ENCODE data around the gene CD99. TPM values are rescaled to one million over a fixed set of nuclear protein-coding genes. Genes with fewer than 3 reads are reported as not detected.

The CD99 gene
- total and polyA plus RNA-seq, 4 donors, result 49.9 to 165 (median 102) TPM

- WGBS, result 80% methylated on average over 9 of the region's 9 CpGs
- TF ChIP-seq TAF1 (conservative IDR thresholded peaks at IDR 0.05) (no peak), FOXA1 (IDR thresholded peaks at IDR 0.05) (no peak), JUND (IDR thresholded peaks at IDR 0.05) (no peak), HNF4A (conservative IDR thresholded peaks at IDR 0.05) (no peak), GABPA (IDR thresholded peaks at IDR 0.05 in 1 of 2, conservative IDR thresholded peaks at IDR 0.05 in 1 of 2) (no peak), EGR1 (IDR thresholded peaks at IDR 0.05; ENCODE audit: low read depth in 2 of 2) (no peak), SP1 (IDR thresholded peaks at IDR 0.05) (no peak)
- TF ChIP-seq, protein P1, sequence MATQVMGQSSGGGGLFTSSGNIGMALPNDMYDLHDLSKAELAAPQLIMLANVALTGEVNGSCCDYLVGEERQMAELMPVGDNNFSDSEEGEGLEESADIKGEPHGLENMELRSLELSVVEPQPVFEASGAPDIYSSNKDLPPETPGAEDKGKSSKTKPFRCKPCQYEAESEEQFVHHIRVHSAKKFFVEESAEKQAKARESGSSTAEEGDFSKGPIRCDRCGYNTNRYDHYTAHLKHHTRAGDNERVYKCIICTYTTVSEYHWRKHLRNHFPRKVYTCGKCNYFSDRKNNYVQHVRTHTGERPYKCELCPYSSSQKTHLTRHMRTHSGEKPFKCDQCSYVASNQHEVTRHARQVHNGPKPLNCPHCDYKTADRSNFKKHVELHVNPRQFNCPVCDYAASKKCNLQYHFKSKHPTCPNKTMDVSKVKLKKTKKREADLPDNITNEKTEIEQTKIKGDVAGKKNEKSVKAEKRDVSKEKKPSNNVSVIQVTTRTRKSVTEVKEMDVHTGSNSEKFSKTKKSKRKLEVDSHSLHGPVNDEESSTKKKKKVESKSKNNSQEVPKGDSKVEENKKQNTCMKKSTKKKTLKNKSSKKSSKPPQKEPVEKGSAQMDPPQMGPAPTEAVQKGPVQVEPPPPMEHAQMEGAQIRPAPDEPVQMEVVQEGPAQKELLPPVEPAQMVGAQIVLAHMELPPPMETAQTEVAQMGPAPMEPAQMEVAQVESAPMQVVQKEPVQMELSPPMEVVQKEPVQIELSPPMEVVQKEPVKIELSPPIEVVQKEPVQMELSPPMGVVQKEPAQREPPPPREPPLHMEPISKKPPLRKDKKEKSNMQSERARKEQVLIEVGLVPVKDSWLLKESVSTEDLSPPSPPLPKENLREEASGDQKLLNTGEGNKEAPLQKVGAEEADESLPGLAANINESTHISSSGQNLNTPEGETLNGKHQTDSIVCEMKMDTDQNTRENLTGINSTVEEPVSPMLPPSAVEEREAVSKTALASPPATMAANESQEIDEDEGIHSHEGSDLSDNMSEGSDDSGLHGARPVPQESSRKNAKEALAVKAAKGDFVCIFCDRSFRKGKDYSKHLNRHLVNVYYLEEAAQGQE (IDR thresholded peaks at IDR 0.05), result no peak
- no peak overlapping the region for H3K9ac ChIP-seq (ENCODE audit: low read depth in 1 of 2, low read length in 2 of 2)
- no peak for DNase-seq (ENCODE audit: low spot score)
- peaks cover 0 to 4% (median 0%) of the 10 kb centered on the region in 4 donors for H3K4me1 ChIP-seq (ENCODE audit: control insufficient read depth in 4 of 4, insufficient read depth in 4 of 4, low read length in 3 of 4)
- H3K9me3 ChIP-seq (ENCODE audit: control insufficient read depth in 4 of 4, low read length in 3 of 4), result no peaks in the 10 kb centered on the region
- no peak overlapping the region for H3K4me3 ChIP-seq (ENCODE audit: low read depth in 1 of 3, low read length in 3 of 3)
- H3K36me3 ChIP-seq (ENCODE audit: control insufficient read depth in 4 of 4, insufficient read depth in 3 of 4, low read depth in 1 of 4, low read length in 3 of 4), result peaks cover 17 to 25% (median 22%) of the 10 kb centered on the region in 4 donors
- no peaks in the 10 kb centered on the region for H3K27me3 ChIP-seq (ENCODE audit: control insufficient read depth in 4 of 4, insufficient read depth in 4 of 4, low read length in 3 of 4)
- H3K27ac ChIP-seq (ENCODE audit: low read depth in 1 of 2, low read length in 2 of 2), result no peak overlapping the region
Measured at GRCh38 chrX:2732076-2732475, 41.0 kb downstream of the CD99 start.

GRCh38 chrX:2732649-2733048, 41.6 kb downstream of the CD99 start:
- TF ChIP-seq JUND (IDR thresholded peaks at IDR 0.05), result no peak
- TF ChIP-seq, protein P2, sequence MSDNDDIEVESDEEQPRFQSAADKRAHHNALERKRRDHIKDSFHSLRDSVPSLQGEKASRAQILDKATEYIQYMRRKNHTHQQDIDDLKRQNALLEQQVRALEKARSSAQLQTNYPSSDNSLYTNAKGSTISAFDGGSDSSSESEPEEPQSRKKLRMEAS (IDR thresholded peaks at IDR 0.05), result no peak
- TF ChIP-seq, protein P3, sequence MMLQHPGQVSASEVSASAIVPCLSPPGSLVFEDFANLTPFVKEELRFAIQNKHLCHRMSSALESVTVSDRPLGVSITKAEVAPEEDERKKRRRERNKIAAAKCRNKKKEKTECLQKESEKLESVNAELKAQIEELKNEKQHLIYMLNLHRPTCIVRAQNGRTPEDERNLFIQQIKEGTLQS (IDR thresholded peaks at IDR 0.05), result no peak
- TF ChIP-seq SP1 (IDR thresholded peaks at IDR 0.05), result no peak
- TF ChIP-seq HNF4G (IDR thresholded peaks at IDR 0.05), result no peak
- TF ChIP-seq FOXA1 (IDR thresholded peaks at IDR 0.05), result no peak
- TF ChIP-seq RXRA (IDR thresholded peaks at IDR 0.05), result no peak
- no peak for TF ChIP-seq RAD21 (IDR thresholded peaks at IDR 0.05)
- TF ChIP-seq, protein P4, sequence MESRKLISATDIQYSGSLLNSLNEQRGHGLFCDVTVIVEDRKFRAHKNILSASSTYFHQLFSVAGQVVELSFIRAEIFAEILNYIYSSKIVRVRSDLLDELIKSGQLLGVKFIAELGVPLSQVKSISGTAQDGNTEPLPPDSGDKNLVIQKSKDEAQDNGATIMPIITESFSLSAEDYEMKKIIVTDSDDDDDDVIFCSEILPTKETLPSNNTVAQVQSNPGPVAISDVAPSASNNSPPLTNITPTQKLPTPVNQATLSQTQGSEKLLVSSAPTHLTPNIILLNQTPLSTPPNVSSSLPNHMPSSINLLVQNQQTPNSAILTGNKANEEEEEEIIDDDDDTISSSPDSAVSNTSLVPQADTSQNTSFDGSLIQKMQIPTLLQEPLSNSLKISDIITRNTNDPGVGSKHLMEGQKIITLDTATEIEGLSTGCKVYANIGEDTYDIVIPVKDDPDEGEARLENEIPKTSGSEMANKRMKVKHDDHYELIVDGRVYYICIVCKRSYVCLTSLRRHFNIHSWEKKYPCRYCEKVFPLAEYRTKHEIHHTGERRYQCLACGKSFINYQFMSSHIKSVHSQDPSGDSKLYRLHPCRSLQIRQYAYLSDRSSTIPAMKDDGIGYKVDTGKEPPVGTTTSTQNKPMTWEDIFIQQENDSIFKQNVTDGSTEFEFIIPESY (IDR thresholded peaks at IDR 0.05), result no peak
- TF ChIP-seq, protein P5, sequence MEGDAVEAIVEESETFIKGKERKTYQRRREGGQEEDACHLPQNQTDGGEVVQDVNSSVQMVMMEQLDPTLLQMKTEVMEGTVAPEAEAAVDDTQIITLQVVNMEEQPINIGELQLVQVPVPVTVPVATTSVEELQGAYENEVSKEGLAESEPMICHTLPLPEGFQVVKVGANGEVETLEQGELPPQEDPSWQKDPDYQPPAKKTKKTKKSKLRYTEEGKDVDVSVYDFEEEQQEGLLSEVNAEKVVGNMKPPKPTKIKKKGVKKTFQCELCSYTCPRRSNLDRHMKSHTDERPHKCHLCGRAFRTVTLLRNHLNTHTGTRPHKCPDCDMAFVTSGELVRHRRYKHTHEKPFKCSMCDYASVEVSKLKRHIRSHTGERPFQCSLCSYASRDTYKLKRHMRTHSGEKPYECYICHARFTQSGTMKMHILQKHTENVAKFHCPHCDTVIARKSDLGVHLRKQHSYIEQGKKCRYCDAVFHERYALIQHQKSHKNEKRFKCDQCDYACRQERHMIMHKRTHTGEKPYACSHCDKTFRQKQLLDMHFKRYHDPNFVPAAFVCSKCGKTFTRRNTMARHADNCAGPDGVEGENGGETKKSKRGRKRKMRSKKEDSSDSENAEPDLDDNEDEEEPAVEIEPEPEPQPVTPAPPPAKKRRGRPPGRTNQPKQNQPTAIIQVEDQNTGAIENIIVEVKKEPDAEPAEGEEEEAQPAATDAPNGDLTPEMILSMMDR (IDR thresholded peaks at IDR 0.05; ENCODE audit: low read depth, low read length, missing input control), result no peak
- Histone ChIP-seq H3K4me1 (ENCODE audit: control insufficient read depth in 4 of 4, insufficient read depth in 4 of 4, low read length in 3 of 4) (peaks cover 0 to 4% (median 0%) of the 10 kb centered on the region in 4 donors), H3K36me3 (ENCODE audit: control insufficient read depth in 4 of 4, insufficient read depth in 3 of 4, low read depth in 1 of 4, low read length in 3 of 4) (peaks cover 17 to 25% (median 19%) of the 10 kb centered on the region in 4 donors), H3K27ac (ENCODE audit: low read depth in 1 of 2, low read length in 2 of 2) (no peak overlapping the region), H3K4me3 (ENCODE audit: low read depth in 1 of 3, low read length in 3 of 3) (no peak overlapping the region), H3K9me3 (ENCODE audit: control insufficient read depth in 4 of 4, low read length in 3 of 4) (no peaks in the 10 kb centered on the region), H3K27me3 (ENCODE audit: control insufficient read depth in 4 of 4, insufficient read depth in 4 of 4, low read length in 3 of 4) (no peaks in the 10 kb centered on the region), H3K9ac (ENCODE audit: low read depth in 1 of 2, low read length in 2 of 2) (no peak overlapping the region)
- no peak for DNase-seq (ENCODE audit: low spot score)

Measured in liver (tissue), 9 donors.